H9 (cell line): ENCODE data around the gene SRSF6. TPM values are rescaled to one million over a fixed set of nuclear protein-coding genes. Genes with fewer than 3 reads are reported as not detected.

Experiments used
- DNase-seq: peaks from one replicate; pipeline ENCODE4 v3.0.0-alpha.2; 2017
- H2AFZ ChIP-seq: one replicate; pipeline ENCODE4 v1.6.1; 2013; ENCODE audit warnings: mild to moderate bottlenecking, low read length, control low read depth, moderate library complexity
- H2AK5ac ChIP-seq: 2 replicates; pipeline ENCODE4 v1.6.1; 2013; ENCODE audit warnings: low read length, control low read depth, mixed read lengths; ENCODE audit not compliant: insufficient read length
- H2BK120ac ChIP-seq: one replicate; pipeline ENCODE4 v1.6.1; 2013; ENCODE audit warnings: low read depth, mild to moderate bottlenecking, low read length, control low read depth, inconsistent platforms; ENCODE audit not compliant: poor library complexity, severe bottlenecking
- H2BK12ac ChIP-seq: 2 replicates; pipeline ENCODE4 v1.6.1; 2013; ENCODE audit warnings: low read length, control low read depth, mixed read lengths, low read depth; ENCODE audit not compliant: insufficient read length
- H2BK15ac ChIP-seq: 2 replicates; pipeline ENCODE4 v1.6.1; 2013; ENCODE audit warnings: low read depth, low read length, control low read depth
- H2BK20ac ChIP-seq: one replicate; pipeline ENCODE4 v1.6.1; 2013; ENCODE audit warnings: low read depth, mild to moderate bottlenecking, low read length, control low read depth, inconsistent platforms; ENCODE audit not compliant: poor library complexity, severe bottlenecking
- H2BK5ac ChIP-seq: 2 replicates; pipeline ENCODE4 v1.6.1; 2013; ENCODE audit warnings: low read length, control low read depth, mixed read lengths; ENCODE audit not compliant: insufficient read length
- H3K14ac ChIP-seq: 2 replicates; pipeline ENCODE4 v1.6.1; 2013; ENCODE audit warnings: low read length, control low read depth; ENCODE audit not compliant: insufficient read depth
- H3K18ac ChIP-seq: 2 replicates; pipeline ENCODE4 v1.6.1; 2013; ENCODE audit warnings: low read depth, mild to moderate bottlenecking, mixed read lengths, low read length, control low read depth; ENCODE audit not compliant: insufficient read length
- H3K23ac ChIP-seq: 2 replicates; pipeline ENCODE4 v1.6.1; 2013; ENCODE audit warnings: low read length, control low read depth, mixed read lengths, low read depth; ENCODE audit not compliant: insufficient read length
- H3K23me2 ChIP-seq: 2 replicates; pipeline ENCODE4 v1.6.1; 2013; ENCODE audit warnings: low read depth, mild to moderate bottlenecking, mixed read lengths, low read length, control low read depth; ENCODE audit not compliant: insufficient read length, poor library complexity, severe bottlenecking
- H3K27ac ChIP-seq: 2 replicates; pipeline ENCODE4 v1.5.1; 2013; ENCODE audit warnings: low read length, control low read depth, mixed read lengths, low read depth; ENCODE audit not compliant: insufficient read length
- H3K27me3 ChIP-seq: 2 replicates; pipeline ENCODE4 v1.6.1; 2013; ENCODE audit warnings: low read length, control low read depth, inconsistent platforms; ENCODE audit not compliant: insufficient read depth
- H3K4ac ChIP-seq: 2 replicates; pipeline ENCODE4 v1.6.1; 2013; ENCODE audit warnings: low read depth, mild to moderate bottlenecking, control low read depth, inconsistent platforms, low read length, moderate library complexity
- H3K4me1 ChIP-seq: 2 replicates; pipeline ENCODE4 v1.6.1; 2013; ENCODE audit warnings: low read length, control low read depth, inconsistent platforms; ENCODE audit not compliant: insufficient read depth
- H3K4me2 ChIP-seq: 2 replicates; pipeline ENCODE4 v1.6.1; 2013; ENCODE audit warnings: low read length, control low read depth, mixed read lengths; ENCODE audit not compliant: insufficient read length, insufficient read depth
- H3K56ac ChIP-seq: 2 replicates; pipeline ENCODE4 v1.6.1; 2013; ENCODE audit warnings: low read depth, mild to moderate bottlenecking, mixed read lengths, low read length, control low read depth; ENCODE audit not compliant: insufficient read length
- H3K79me1 ChIP-seq: 2 replicates; pipeline ENCODE4 v1.6.1; 2013; ENCODE audit warnings: low read depth, mild to moderate bottlenecking, moderate library complexity, low read length, control low read depth, inconsistent platforms; ENCODE audit not compliant: insufficient read depth, poor library complexity, severe bottlenecking
- H3K79me2 ChIP-seq: 2 replicates; pipeline ENCODE4 v1.6.1; 2013; ENCODE audit warnings: low read length, control low read depth, inconsistent platforms; ENCODE audit not compliant: insufficient read depth
- H3K9ac ChIP-seq: 2 replicates; pipeline ENCODE4 v1.6.1; 2013; ENCODE audit warnings: low read length, control low read depth, mixed read lengths; ENCODE audit not compliant: insufficient read length; ENCODE audit errors: extremely low read depth
- H3K9me3 ChIP-seq: one replicate; pipeline ENCODE4 v1.6.1; 2013; ENCODE audit warnings: low read depth, low read length, inconsistent platforms; ENCODE audit not compliant: control insufficient read depth
- H3T11ph ChIP-seq: one replicate; pipeline ENCODE4 v1.6.1; 2013; ENCODE audit warnings: mild to moderate bottlenecking, low read length, control low read depth, inconsistent platforms
- H4K20me1 ChIP-seq: one replicate; pipeline ENCODE4 v1.6.1; 2013; ENCODE audit not compliant: control insufficient read depth, insufficient read length, insufficient read depth
- H4K5ac ChIP-seq: 2 replicates; pipeline ENCODE4 v1.6.1; 2013; ENCODE audit warnings: low read depth, mild to moderate bottlenecking, mixed read lengths, low read length, control low read depth; ENCODE audit not compliant: insufficient read length
- H4K8ac ChIP-seq: replicated peaks from 2 replicates; pipeline ENCODE4 v1.6.1; 2013; ENCODE audit warnings: low read length, control low read depth, mixed read lengths, low read depth; ENCODE audit not compliant: insufficient read length
- H4K91ac ChIP-seq: 2 replicates; pipeline ENCODE4 v1.6.1; 2013; ENCODE audit warnings: low read depth, mild to moderate bottlenecking, moderate library complexity, mixed read lengths, low read length, control low read depth; ENCODE audit not compliant: insufficient read length
- H3K27ac Mint-ChIP-seq, 3 experiments: 2 replicates in 2 of 3; 3 replicates in 1 of 3; pipeline ENCODE4 v1.8.0; 2020 to 2021; ENCODE audit warnings: mixed read lengths in 3 of 3, mild to moderate bottlenecking in 1 of 3, moderate library complexity in 1 of 3
- H3K27me3 Mint-ChIP-seq: 2 replicates; pipeline ENCODE4 v1.8.0; 2021; ENCODE audit warnings: low read depth, mild to moderate bottlenecking, moderate library complexity, mixed read lengths
- H3K36me3 Mint-ChIP-seq, 3 experiments: 2 replicates in 2 of 3; 3 replicates in 1 of 3; pipeline ENCODE4 v1.8.0; 2020 to 2021; ENCODE audit warnings: low read depth in 3 of 3, mixed read lengths in 3 of 3; ENCODE audit not compliant: insufficient read depth in 1 of 3
- H3K4me1 Mint-ChIP-seq, 2 experiments: 2 replicates each; pipeline ENCODE4 v1.8.0; 2020; ENCODE audit warnings: mixed read lengths in 2 of 2
- H3K4me3 Mint-ChIP-seq, 2 experiments: 2 replicates in 1 of 2; 3 replicates in 1 of 2; pipeline ENCODE4 v1.8.0; 2020 to 2021; ENCODE audit warnings: mild to moderate bottlenecking in 2 of 2, mixed read lengths in 2 of 2, moderate library complexity in 1 of 2
- H3K9me3 Mint-ChIP-seq, 2 experiments: 2 replicates in 1 of 2; 3 replicates in 1 of 2; pipeline ENCODE4 v1.8.0; 2020; ENCODE audit warnings: mild to moderate bottlenecking in 2 of 2, mixed read lengths in 2 of 2, moderate library complexity in 1 of 2
- CTCF ChIP-seq: fragments of 200-600 bp; sonication (generic); conservative IDR thresholded peaks from 3 replicates; pipeline ENCODE4 v1.8.0; 2021; ENCODE audit warnings: antibody characterized with exemption, mild to moderate bottlenecking
- WGBS: extraction: QIAGEN DNeasy Blood & Tissue Kit; methylation state at CpG from one replicate; pipeline ENCODE4 v1.1.7; 2013; ENCODE audit warnings: missing lambda C conversion rate, low lambda C conversion rate, mixed read lengths; ENCODE audit not compliant: insufficient read length; ENCODE audit errors: extremely low coverage; 5-methylcytosine and 5-hydroxymethylcytosine counted together
- total RNA-seq: library from RNA; stranded (reverse); gene quantifications from 2 replicates; pipeline ENCODE4 v1.2.1, GENCODE V29; 2021

Gene SRSF6
- total RNA-seq, 1 experiment from 2014 or later: 336 TPM

- H3K27ac Mint-ChIP-seq: peak overlapping the region in 1 of 3 experiments; percentile 83; a peak in 1 of 7 replicates
- no peak overlapping the region for H3K4ac ChIP-seq
- no peak overlapping the region for H2AK5ac ChIP-seq
- H3K14ac ChIP-seq: no peak overlapping the region
- H3K9me3 ChIP-seq: no peaks in the 10 kb centered on the region
- H3K4me1 ChIP-seq: no peaks in the 10 kb centered on the region
- no peak overlapping the region for H3K4me3 Mint-ChIP-seq
- H3K79me1 ChIP-seq: no peaks in the 10 kb centered on the region
- no peak overlapping the region for H3K18ac ChIP-seq
- no peaks in the 10 kb centered on the region for H3K23me2 ChIP-seq
- H4K91ac ChIP-seq: no peak overlapping the region
- H3K27me3 Mint-ChIP-seq: no peaks in the 10 kb centered on the region
- no peak for TF ChIP-seq CTCF
- H3K23ac ChIP-seq: no peak overlapping the region
- H2BK20ac ChIP-seq: no peak overlapping the region
- H3K27me3 ChIP-seq: no peaks in the 10 kb centered on the region
- no peak overlapping the region for H4K5ac ChIP-seq
- H4K8ac ChIP-seq: no peak overlapping the region
- no peak overlapping the region for H2BK120ac ChIP-seq
- H3K9me3 Mint-ChIP-seq: no peaks in the 10 kb centered on the region
- H3T11ph ChIP-seq: no peak overlapping the region
- DNase-seq: no peak
- no peak overlapping the region for H3K4me2 ChIP-seq
- no peak overlapping the region for H3K27ac ChIP-seq
- no peak overlapping the region for H2BK15ac ChIP-seq
- peaks cover 17 to 49% (median 35%) of the 10 kb centered on the region in 3 experiments for H3K36me3 Mint-ChIP-seq
- no peak overlapping the region for H3K56ac ChIP-seq
- no CpG with 5 or more reads among the region's 1 CpG for WGBS
- no peak overlapping the region for H3K9ac ChIP-seq
- H2AFZ ChIP-seq: no peak overlapping the region
- H2BK5ac ChIP-seq: no peak overlapping the region
- no peaks in the 10 kb centered on the region for H3K4me1 Mint-ChIP-seq
- no peaks in the 10 kb centered on the region for H4K20me1 ChIP-seq
- H2BK12ac ChIP-seq: no peak overlapping the region
- H3K79me2 ChIP-seq: no peaks in the 10 kb centered on the region
Measured at GRCh38 chr20:43467589-43467988, 9.9 kb downstream of the SRSF6 start.
